H1 (cell line): Measurements from ENCODE around the gene PLEKHA5. TPM values are rescaled to one million over a fixed set of nuclear protein-coding genes. Genes with fewer than 3 reads are reported as not detected.

ENCODE experiments used
- CTCF ChIA-PET: fragments of 300-600 bp; sonication (Branson Sonifier 250); formaldehyde crosslinking; loops from one replicate; lab custom pipeline; 2021; ENCODE audit not compliant: partially characterized antibody; lab: Charles Lee
- POLR2A ChIA-PET: fragments of 300-600 bp; sonication (Branson Sonifier 250); formaldehyde crosslinking; loops from one replicate; lab custom pipeline; 2021; ENCODE audit warnings: inconsistent platforms; ENCODE audit not compliant: partially characterized antibody; lab: Charles Lee
- DNase-seq, 2 experiments: peaks; one replicate each; pipeline versions ENCODE4 v3.0.0 to v3.0.0-alpha.2; 2010 to 2022; ENCODE audit warnings: low spot score in 2 of 2, low read depth in 1 of 2, mixed read lengths in 1 of 2
- FAIRE-seq: peaks from 2 replicates; lab custom pipeline; 2011; peaks lifted over from hg19 to GRCh38; lab: Jason Lieb, UNC
- H2AFZ ChIP-seq: 2 replicates; pipeline ENCODE4 v1.8.1; 2012; ENCODE audit warnings: low read length, inconsistent platforms
- H2AK5ac ChIP-seq: 2 replicates; pipeline ENCODE4 v1.6.1; 2013; ENCODE audit warnings: low read depth, low read length
- H2BK120ac ChIP-seq: replicated peaks from 2 replicates; pipeline ENCODE3; 2013; ENCODE audit warnings: low read depth, low read length, inconsistent platforms
- H2BK12ac ChIP-seq: 2 replicates; pipeline ENCODE4 v1.6.1; 2013; ENCODE audit warnings: low read depth, low read length
- H2BK15ac ChIP-seq: 2 replicates; pipeline ENCODE4 v1.6.1; 2013; ENCODE audit warnings: low read length
- H2BK20ac ChIP-seq: 2 replicates; pipeline ENCODE4 v1.6.1; 2013; ENCODE audit warnings: low read length
- H2BK5ac ChIP-seq: 2 replicates; pipeline ENCODE4 v1.6.1; 2013; ENCODE audit warnings: low read depth, low read length
- H3K14ac ChIP-seq: 2 replicates; pipeline ENCODE4 v1.6.1; 2013; ENCODE audit warnings: inconsistent platforms; ENCODE audit not compliant: insufficient read length
- H3K18ac ChIP-seq: 2 replicates; pipeline ENCODE4 v1.6.1; 2013; ENCODE audit warnings: low read length; ENCODE audit errors: extremely low read depth
- H3K23ac ChIP-seq: 2 replicates; pipeline ENCODE4 v1.6.1; 2013; ENCODE audit warnings: inconsistent platforms; ENCODE audit not compliant: insufficient read length
- H3K23me2 ChIP-seq: 2 replicates; pipeline ENCODE4 v1.6.1; 2013; ENCODE audit warnings: low read depth, low read length
- H3K27ac ChIP-seq: 2 replicates; pipeline ENCODE4 v1.6.1; 2011; ENCODE audit warnings: low read depth, low read length, inconsistent platforms
- H3K27me3 ChIP-seq, 4 experiments: replicated peaks in 1 of 4; 1 replicate in 1 of 4; 2 replicates in 3 of 4; pipeline versions ENCODE4 v1.6.1 to v1.8.1; 2011 to 2013; ENCODE audit warnings: low read length in 3 of 4, mild to moderate bottlenecking in 3 of 4, inconsistent platforms in 2 of 4, mixed read lengths in 2 of 4, moderate library complexity in 1 of 4; ENCODE audit not compliant: control insufficient read depth in 3 of 4, insufficient read depth in 3 of 4; ENCODE audit errors: extremely low read depth in 1 of 4
- H3K36me3 ChIP-seq, 4 experiments: 2 replicates each; pipeline versions ENCODE4 v1.6.1 to v1.8.1; 2011 to 2013; ENCODE audit warnings: mild to moderate bottlenecking in 4 of 4, low read length in 3 of 4, moderate library complexity in 2 of 4, control low read depth in 1 of 4, inconsistent platforms in 1 of 4; ENCODE audit not compliant: insufficient read depth in 4 of 4, control insufficient read depth in 2 of 4
- H3K4ac ChIP-seq: replicated peaks from 2 replicates; pipeline ENCODE3; 2013; ENCODE audit warnings: low read length, low read depth, mixed read lengths, inconsistent platforms; ENCODE audit not compliant: insufficient read length
- H3K4me1 ChIP-seq, 4 experiments: replicated peaks in 1 of 4; 1 replicate in 1 of 4; 2 replicates in 3 of 4; pipeline versions ENCODE4 v1.6.1 to v1.8.1; 2011 to 2013; ENCODE audit warnings: low read length in 3 of 4, inconsistent platforms in 2 of 4, mixed read lengths in 1 of 4; ENCODE audit not compliant: insufficient read depth in 4 of 4, control insufficient read depth in 3 of 4
- H3K4me2 ChIP-seq, 2 experiments: 2 replicates each; pipeline versions ENCODE4 v1.6.1 to v1.8.1; 2011 to 2013; ENCODE audit warnings: low read depth in 2 of 2, low read length in 2 of 2, control low read depth in 1 of 2, inconsistent platforms in 1 of 2, mild to moderate bottlenecking in 1 of 2; ENCODE audit not compliant: insufficient read depth in 1 of 2
- H3K4me3 ChIP-seq, 4 experiments: fragments of 200-600, 300-600 bp in 1 of 4; sonication (generic), shearing (Covaris generic), sonication (Bioruptor Twin) in 1 of 4; 2 replicates each; pipeline versions ENCODE4 v1.5.1 to v1.8.1; 2011 to 2016; ENCODE audit warnings: low read length in 4 of 4, low read depth in 3 of 4, control low read depth in 2 of 4, inconsistent platforms in 2 of 4, mild to moderate bottlenecking in 2 of 4, mixed read lengths in 1 of 4, moderate library complexity in 1 of 4; ENCODE audit not compliant: insufficient read depth in 2 of 4; ENCODE audit errors: extremely low read depth in 1 of 4
- H3K56ac ChIP-seq: replicated peaks from 2 replicates; pipeline ENCODE3; 2013; ENCODE audit warnings: low read depth, mild to moderate bottlenecking, mixed read lengths, low read length, inconsistent platforms; ENCODE audit not compliant: insufficient read length
- H3K79me1 ChIP-seq: 2 replicates; pipeline ENCODE4 v1.6.1; 2013; ENCODE audit warnings: low read depth, low read length, control low read depth
- H3K79me2 ChIP-seq, 2 experiments: 2 replicates each; pipeline versions ENCODE4 v1.6.1 to v1.8.1; 2012 to 2013; ENCODE audit warnings: low read length in 2 of 2, mild to moderate bottlenecking in 2 of 2, inconsistent platforms in 1 of 2; ENCODE audit not compliant: insufficient read depth in 2 of 2, control insufficient read depth in 1 of 2
- H3K9ac ChIP-seq, 4 experiments: replicated peaks in 1 of 4; 1 replicate in 1 of 4; 2 replicates in 3 of 4; pipeline versions ENCODE4 v1.6.1 to v1.8.1; 2011 to 2013; ENCODE audit warnings: low read depth in 3 of 4, low read length in 3 of 4, control low read depth in 2 of 4, mild to moderate bottlenecking in 2 of 4, moderate library complexity in 2 of 4, inconsistent platforms in 1 of 4; ENCODE audit errors: extremely low read depth in 1 of 4
- H3K9me3 ChIP-seq, 2 experiments: 2 replicates each; pipeline versions ENCODE4 v1.6.1 to v1.8.1; 2012 to 2013; ENCODE audit warnings: mild to moderate bottlenecking in 2 of 2, moderate library complexity in 2 of 2, control low read depth in 1 of 2, inconsistent platforms in 1 of 2, low read depth in 1 of 2, low read length in 1 of 2, mixed read lengths in 1 of 2; ENCODE audit not compliant: insufficient read depth in 2 of 2
- H4K20me1 ChIP-seq, 2 experiments: replicated peaks in 1 of 2; 2 replicates each; pipeline versions ENCODE3 to v1.8.1; 2011 to 2013; ENCODE audit warnings: inconsistent platforms in 2 of 2, low read length in 2 of 2, mild to moderate bottlenecking in 1 of 2; ENCODE audit not compliant: insufficient read depth in 2 of 2, control insufficient read depth in 1 of 2
- H4K5ac ChIP-seq: 2 replicates; pipeline ENCODE4 v1.6.1; 2013; ENCODE audit warnings: low read length, low read depth, mixed read lengths, inconsistent platforms; ENCODE audit not compliant: insufficient read length
- H4K8ac ChIP-seq: 2 replicates; pipeline ENCODE4 v1.8.0; 2013; ENCODE audit warnings: mild to moderate bottlenecking, moderate library complexity, low read length, inconsistent platforms; ENCODE audit not compliant: insufficient read depth; ENCODE audit errors: extremely low read depth
- H4K91ac ChIP-seq: replicated peaks from 2 replicates; pipeline ENCODE3; 2013; ENCODE audit warnings: low read length, mixed read lengths, inconsistent platforms; ENCODE audit not compliant: insufficient read length
- NANOG ChIP-seq: IDR thresholded peaks from 2 replicates; pipeline ENCODE4 v1.6.1; 2011; ENCODE audit warnings: low read length, low read depth, mild to moderate bottlenecking, inconsistent platforms; ENCODE audit not compliant: insufficient read depth, poor library complexity, severe bottlenecking
- WGBS, 2 experiments: shearing (Covaris generic) in 1 of 2; methylation state at CpG; one replicate each; pipeline versions ENCODE4 v1.1.6 to v1.1.7; 2013 to 2015; ENCODE audit warnings: low lambda C conversion rate in 2 of 2, mixed read lengths in 2 of 2, inconsistent platforms in 1 of 2, low coverage in 1 of 2, missing lambda C conversion rate in 1 of 2; ENCODE audit not compliant: insufficient replicate concordance in 2 of 2, insufficient coverage in 1 of 2, insufficient read length in 1 of 2; ENCODE audit errors: extremely low coverage in 1 of 2, missing lambda C conversion rate in 1 of 2; 5-methylcytosine and 5-hydroxymethylcytosine counted together
- polyA plus RNA-seq, 7 experiments: library from polyadenylated mRNA; depleted of rRNA in 3 of 7; stranded (reverse) in 5 of 7; unstranded in 2 of 7; fragments of >200 nt in 5 of 7; fragments of 200-250 nt in 2 of 7; gene quantifications; 1 replicate in 5 of 7; 2 replicates in 1 of 7; 4 replicates in 1 of 7; pipeline versions ENCODE4 v1.2.1 to v1.2.3, GENCODE V29; 2011 to 2013; ENCODE audit warnings: missing spikeins in 2 of 7, mixed read lengths in 2 of 7
- total RNA-seq: library from RNA; stranded (reverse); fragmentation: NEBNext Ultra II Directional; extraction: Animal tissue kit (Norgen Biotek cat#: 25700); gene quantifications from 2 replicates; pipeline ENCODE4 v1.2.1, GENCODE V29; 2021

PLEKHA5 gene
- total and polyA plus RNA-seq, 2 of the 8 experiments (the other 6 are each of a cell fraction or from before 2014, with no cell fraction given) = 17.2 to 66.1 TPM

DNA sequence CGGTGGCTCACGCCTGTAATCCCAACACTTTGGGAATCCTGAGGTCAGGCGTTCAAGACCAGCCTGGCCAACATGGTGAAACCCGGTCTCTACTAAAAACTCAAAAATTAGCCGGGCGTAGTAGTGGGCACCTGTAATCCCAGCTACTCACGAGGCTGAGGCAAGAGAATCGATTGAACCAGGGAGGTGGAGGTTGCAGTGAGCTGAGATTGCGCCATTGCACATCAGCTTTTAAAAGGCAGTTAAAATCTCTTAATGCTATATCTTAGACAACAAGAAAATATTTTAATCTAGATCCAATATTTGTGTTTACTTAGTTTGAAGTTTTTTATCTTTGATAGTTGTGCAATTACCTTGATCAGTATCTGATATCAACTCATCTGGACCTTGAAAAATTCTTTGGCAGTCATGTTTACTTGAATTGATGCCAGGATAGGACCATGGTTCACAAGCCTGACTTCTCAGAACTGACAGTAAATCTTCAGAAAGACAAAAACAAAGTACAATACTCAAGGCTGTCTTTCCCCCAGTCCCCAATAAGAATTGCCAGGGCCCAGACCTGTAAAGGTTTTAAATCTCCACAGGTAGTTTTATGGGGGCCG is 174.7 kb downstream of the PLEKHA5 start:
- Histone ChIP-seq H4K8ac (no peak overlapping the region), H3K23ac (no peak overlapping the region), H3K14ac (no peak overlapping the region), H3K4me2 (no peak overlapping the region), H2BK120ac (no peak overlapping the region), H2AFZ (no peak overlapping the region), H3K79me1 (no peaks in the 10 kb centered on the region), H2AK5ac (no peak overlapping the region), H3K9me3 (no peaks in the 10 kb centered on the region), H4K5ac (no peak overlapping the region), H2BK20ac (no peak overlapping the region), H3K4me1 (no peaks in the 10 kb centered on the region; a peak in 1 of 7 replicates), H2BK15ac (no peak overlapping the region), H3K23me2 (no peaks in the 10 kb centered on the region), H3K79me2 (no peaks in the 10 kb centered on the region), H3K36me3 (peaks cover 0 to 24% (median 9%) of the 10 kb centered on the region in 4 experiments; a peak in 5 of 8 replicates), H2BK5ac (no peak overlapping the region), H3K27ac (no peak overlapping the region), H3K18ac (no peak overlapping the region), H3K9ac (no peak overlapping the region), H3K4me3 (no peak overlapping the region), H3K56ac (no peak overlapping the region), H3K27me3 (no peaks in the 10 kb centered on the region), H2BK12ac (no peak overlapping the region), H4K91ac (no peak overlapping the region), H3K4ac (no peak overlapping the region), H4K20me1 (peaks cover 0 to 1% of the 10 kb centered on the region in 2 experiments)
- DNase-seq (no peak), FAIRE-seq (no peak)
- ChIA-PET POLR2A (no interaction called here), CTCF (no interaction called here)
- 98% methylated on average over 10 of the region's 10 CpGs; no CpG with 5 or more reads in 1 of the 2 experiments for WGBS, 2 experiments
- no peak for TF ChIP-seq NANOG
